Left ventricle myocardium inferior (tissue), 1 donor: ENCODE results near the gene KLHL10. TPM values are rescaled to one million over a fixed set of nuclear protein-coding genes. Genes with fewer than 3 reads are reported as not detected.

ENCODE experiments used
- DNase-seq: peaks from one replicate; pipeline ENCODE4 v3.0.0-alpha.2; 2020
- H3K27ac ChIP-seq: fragments of 200-600 bp; replicated peaks from 2 replicates; pipeline ENCODE4 v1.8.0; 2021
- H3K27me3 ChIP-seq: fragments of 200-600 bp; 2 replicates; pipeline ENCODE4 v1.8.0; 2021; ENCODE audit warnings: low read depth
- H3K36me3 ChIP-seq: fragments of 200-600 bp; 2 replicates; pipeline ENCODE4 v1.8.0; 2021
- H3K4me1 ChIP-seq: fragments of 200-600 bp; 2 replicates; pipeline ENCODE4 v1.8.0; 2021
- H3K4me3 ChIP-seq: fragments of 200-600 bp; 2 replicates; pipeline ENCODE4 v1.8.0; 2021; ENCODE audit warnings: mild to moderate bottlenecking, moderate library complexity
- H3K9me3 ChIP-seq: fragments of 200-600 bp; replicated peaks from 2 replicates; pipeline ENCODE4 v1.8.0; 2021
- CTCF ChIP-seq: fragments of 200-600 bp; IDR thresholded peaks from 2 replicates; pipeline ENCODE4 v1.8.0; 2021; ENCODE audit warnings: antibody characterized with exemption, mild to moderate bottlenecking, borderline replicate concordance
- intact Hi-C: fragments of 100-400 bp; cut with micrococcal nuclease; formaldehyde crosslinking; loops from one replicate; pipeline ENCODE4 v1.11.0; 2022
- total RNA-seq: library from RNA; stranded (reverse); fragmentation: NEBNext Ultra II Directional; extraction: Animal tissue kit (Norgen Biotek cat#: 25700); gene quantifications from one replicate; pipeline ENCODE4 v1.2.1, GENCODE V29; 2021
- donor health status: DM: no; HTN: yes; CAD: no; lungs with severe emphysema.

Gene KLHL10
- total RNA-seq, 1 donor from 2014 or later: not detected

GRCh38 chr17:41860254-41860931 is 22.8 kb downstream of the KLHL10 start:
- H3K4me3 ChIP-seq: no peak overlapping the region
- H3K36me3 ChIP-seq: no peaks in the 10 kb centered on the region
- H3K4me1 ChIP-seq: peaks cover 58% of the 10 kb centered on the region
- intact Hi-C loops: no loop called here
- no peak for TF ChIP-seq CTCF
- H3K9me3 ChIP-seq: no peaks in the 10 kb centered on the region
- H3K27me3 ChIP-seq: no peaks in the 10 kb centered on the region
- H3K27ac ChIP-seq: no peak overlapping the region
- no peak for DNase-seq

GRCh38 chr17:41863074-41863848 is 25.6 kb downstream of the KLHL10 start:
- peaks cover 63% of the 10 kb centered on the region for H3K4me1 ChIP-seq
- no peaks in the 10 kb centered on the region for H3K9me3 ChIP-seq
- no peak for DNase-seq
- no peak overlapping the region for H3K27ac ChIP-seq
- no peak for TF ChIP-seq CTCF
- peak overlapping the region; percentile 97 for H3K4me3 ChIP-seq
- peaks cover 12% of the 10 kb centered on the region for H3K36me3 ChIP-seq
- intact Hi-C loops: no loop called here
- no peaks in the 10 kb centered on the region for H3K27me3 ChIP-seq

- intact Hi-C loops: no loop called here
- H3K27me3 ChIP-seq: no peaks in the 10 kb centered on the region
- H3K36me3 ChIP-seq: peaks cover 24% of the 10 kb centered on the region
- peak overlapping the region; percentile 94 for H3K27ac ChIP-seq
- no peak for DNase-seq
- H3K9me3 ChIP-seq: no peaks in the 10 kb centered on the region
- no peak for TF ChIP-seq CTCF
- peak overlapping the region; percentile 97 for H3K4me3 ChIP-seq
- H3K4me1 ChIP-seq: peaks cover 62% of the 10 kb centered on the region
Observed at GRCh38 chr17:41864498-41864835, 26.8 kb downstream of the KLHL10 start.

- intact Hi-C loops: no loop called here
Observed at GRCh38 chr17:41864836-41865595, 27.4 kb downstream of the KLHL10 start, which contains the start of gene KLHL11. Gene KLHL11, minus strand, starts transcription at chr17:41865423. Its CDS starts 53 bp downstream, at chr17:41865370.

More at GRCh38 chr17:41864836-41865595, 27.4 kb downstream of the KLHL10 start, which contains the start of gene KLHL11:
- DNase-seq: peak; percentile 91
- peaks cover 29% of the 10 kb centered on the region for H3K36me3 ChIP-seq
- TF ChIP-seq CTCF: peak; percentile 31
- H3K9me3 ChIP-seq: no peaks in the 10 kb centered on the region
- peak within 1 kb of the TSS; percentile 97 for H3K4me3 ChIP-seq
- no peaks in the 10 kb centered on the region for H3K27me3 ChIP-seq
- peaks cover 56% of the 10 kb centered on the region for H3K4me1 ChIP-seq
- H3K27ac ChIP-seq: peak within 1 kb of the TSS; percentile 94
